GM18858 (cell line): ENCODE measurements around the gene HSDL2.
"Not testable (repeated sequence)": the region's sequence is repeated elsewhere in the genome, so short reads cannot be mapped to it uniquely, and the experiment has no call there.

Experiments used
- ATAC-seq: cut with Tn5 transposase; IDR thresholded peaks from one replicate; pipeline ENCODE4 v1.9.1; 2021; ENCODE audit not compliant: unreplicated experiment

HSDL2 gene

GRCh38 chr9:112494153-112494552, 114.2 kb downstream of the HSDL2 start:
- no peak for ATAC-seq

GRCh38 chr9:112495614-112496013, 115.7 kb downstream of the HSDL2 start:
- no peak for ATAC-seq

GRCh38 chr9:112496074-112496722, 116.3 kb downstream of the HSDL2 start:
- no peak for ATAC-seq

- no peak for ATAC-seq
Observed at GRCh38 chr9:112500842-112501241, 120.9 kb downstream of the HSDL2 start.

- ATAC-seq = no peak
Observed at GRCh38 chr9:112501287-112501686, 121.4 kb downstream of the HSDL2 start.

GRCh38 chr9:112502175-112502946, 122.5 kb downstream of the HSDL2 start:
- no peak for ATAC-seq

GRCh38 chr9:112503170-112503569, 123.3 kb downstream of the HSDL2 start:
- no peak for ATAC-seq

GRCh38 chr9:112505086-112505485, 125.2 kb downstream of the HSDL2 start:
- ATAC-seq = no peak

- no peak for ATAC-seq
Observed at GRCh38 chr9:112505607-112506006, 125.7 kb downstream of the HSDL2 start.

GRCh38 chr9:112506571-112506970, 126.7 kb downstream of the HSDL2 start:
- no peak for ATAC-seq

GRCh38 chr9:112507001-112507680, 127.2 kb downstream of the HSDL2 start:
- ATAC-seq = no peak

GRCh38 chr9:112508377-112508776, 128.5 kb downstream of the HSDL2 start:
- ATAC-seq = no peak

- ATAC-seq = not testable (repeated sequence)
Observed at GRCh38 chr9:112512377-112512776, 132.5 kb downstream of the HSDL2 start.

GRCh38 chr9:112516769-112517168, 136.9 kb downstream of the HSDL2 start:
- ATAC-seq = no peak

GRCh38 chr9:112520069-112520468, 140.2 kb downstream of the HSDL2 start:
- no peak for ATAC-seq

- no peak for ATAC-seq
Observed at GRCh38 chr9:112520656-112521055, 140.7 kb downstream of the HSDL2 start.
